8988T (cell line): ENCODE measurements around the gene SBF2.
"Not testable (repeated sequence)": the region's sequence is repeated elsewhere in the genome, so short reads cannot be mapped to it uniquely, and the experiment has no call there.

Source experiments
- DNase-seq: peaks from one replicate; pipeline ENCODE4 v3.0.0; 2011

SBF2 gene

DNA sequence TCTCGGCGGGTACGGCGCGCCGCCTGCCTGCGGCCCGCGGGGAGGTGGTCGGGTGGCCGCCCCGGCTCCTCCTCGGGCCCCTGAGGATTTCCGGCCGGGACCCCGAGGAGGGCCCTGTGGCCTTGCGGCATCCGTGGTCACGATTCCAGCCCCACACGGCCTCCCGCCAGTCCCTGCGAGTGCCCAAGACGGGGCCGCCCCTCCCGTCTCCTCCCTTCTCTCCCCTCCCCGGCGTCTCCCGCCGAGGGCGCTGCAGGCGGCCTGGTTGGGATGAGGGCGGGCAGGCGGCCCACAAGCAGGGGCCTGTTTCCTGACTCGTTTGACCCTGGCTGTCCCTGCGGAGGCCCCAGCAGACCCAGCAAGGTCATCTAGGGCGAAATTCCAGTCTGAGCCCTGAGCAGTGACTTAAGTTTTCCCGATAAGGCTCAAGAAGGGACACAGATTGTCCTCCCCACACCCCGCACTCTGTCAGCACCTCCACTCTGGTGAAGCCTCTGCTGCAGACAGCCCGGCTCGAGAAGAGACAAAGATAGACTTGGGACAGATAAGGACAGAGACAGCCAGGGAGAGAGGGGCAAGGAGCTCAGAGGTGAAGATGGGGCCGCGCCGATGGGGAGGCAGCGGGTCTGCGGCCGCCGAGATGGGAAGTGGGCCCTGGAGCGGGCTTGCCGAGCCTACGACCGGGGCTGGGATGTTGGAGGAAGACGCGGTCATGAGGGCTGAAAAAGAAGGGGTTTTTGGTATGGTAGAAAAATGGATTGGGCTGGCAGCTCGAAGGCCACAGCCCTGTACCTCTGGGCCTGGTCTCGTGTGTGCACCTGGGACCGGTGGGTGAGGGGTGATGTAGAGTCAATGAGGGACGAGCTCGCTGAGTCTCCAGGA is 535.1 kb downstream of the SBF2 start:
- peak; percentile 74 for DNase-seq

DNA sequence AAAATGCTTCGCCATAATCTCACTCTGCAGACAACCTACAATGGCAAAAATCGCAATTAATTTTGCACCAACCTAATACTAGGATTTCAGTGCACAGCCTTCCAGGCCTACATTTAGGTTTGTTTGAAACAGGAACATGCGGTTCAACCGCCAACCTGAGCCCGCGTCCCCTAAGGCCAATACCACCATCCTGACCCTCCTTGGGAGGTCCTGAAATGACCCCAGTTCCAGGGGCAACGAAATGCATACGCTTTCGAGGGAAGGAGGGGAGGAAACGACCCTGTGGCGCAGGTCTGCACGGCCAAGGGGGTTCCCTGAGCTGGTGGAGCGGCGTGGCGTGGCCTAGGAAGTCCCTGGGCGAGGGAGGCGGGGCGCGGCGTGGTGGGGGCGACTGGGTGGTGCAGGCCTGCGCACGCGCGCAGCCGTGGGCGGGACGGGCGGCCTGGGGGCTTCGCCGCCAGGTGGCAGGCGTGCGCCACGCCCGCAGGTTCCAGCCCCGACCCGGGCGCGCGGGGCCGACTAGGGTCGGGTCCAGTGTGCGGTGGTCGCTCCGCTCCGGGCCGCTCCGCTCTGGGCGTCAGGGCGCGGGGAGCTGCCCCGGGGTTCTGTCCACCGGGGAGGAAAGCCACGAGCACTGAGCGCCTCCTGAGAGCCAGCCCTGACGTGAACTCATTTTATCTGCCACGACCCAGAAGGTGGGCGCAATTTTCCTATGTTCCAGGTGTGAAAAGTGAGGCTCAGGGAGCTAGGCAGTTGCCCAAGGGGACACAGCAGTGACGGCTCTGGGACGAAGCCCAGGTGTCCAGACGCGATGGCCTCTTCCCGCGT is 536.0 kb downstream of the SBF2 start:
- peak; percentile 97 for DNase-seq

DNA sequence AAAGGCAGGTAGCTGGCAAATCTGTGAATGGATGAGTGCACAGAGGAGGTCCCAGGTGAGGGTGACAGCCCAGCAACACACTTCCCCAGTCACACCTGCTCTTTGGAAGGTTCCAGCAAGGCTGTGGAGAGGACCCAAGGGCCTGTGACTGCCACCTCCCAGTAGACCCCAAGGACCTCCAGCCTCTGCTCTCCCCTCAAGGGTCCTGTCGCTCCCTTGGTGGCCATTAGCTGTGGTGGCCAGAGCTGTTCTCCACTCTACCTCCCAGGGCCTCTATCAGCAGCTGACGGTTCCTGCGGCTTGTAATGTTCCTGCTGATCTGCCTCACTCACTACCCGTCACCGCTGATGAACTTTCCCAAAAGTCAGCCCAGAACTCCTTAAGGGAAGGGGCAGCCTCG is 537.1 kb downstream of the SBF2 start:
- DNase-seq = no peak

DNA sequence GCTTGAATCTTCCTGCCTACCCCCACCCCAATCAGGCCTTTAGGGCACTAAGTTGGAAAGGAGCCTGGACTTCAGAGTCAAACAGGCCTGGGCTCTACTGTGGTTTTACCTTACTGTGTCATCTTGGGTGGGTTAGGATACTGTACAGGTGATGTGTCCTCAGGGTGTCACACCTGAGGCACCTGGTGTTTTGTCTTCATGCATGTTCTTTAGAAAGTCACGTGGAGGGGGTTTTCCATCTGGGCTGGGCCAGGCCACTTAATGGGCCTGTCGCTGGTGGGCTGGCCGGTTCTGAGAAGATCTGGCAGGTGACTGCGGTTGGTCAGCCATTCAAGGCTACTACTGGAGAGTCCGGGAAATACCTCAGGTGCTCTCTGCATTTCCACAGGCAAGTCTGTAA is 537.6 kb downstream of the SBF2 start:
- DNase-seq = no peak

DNA sequence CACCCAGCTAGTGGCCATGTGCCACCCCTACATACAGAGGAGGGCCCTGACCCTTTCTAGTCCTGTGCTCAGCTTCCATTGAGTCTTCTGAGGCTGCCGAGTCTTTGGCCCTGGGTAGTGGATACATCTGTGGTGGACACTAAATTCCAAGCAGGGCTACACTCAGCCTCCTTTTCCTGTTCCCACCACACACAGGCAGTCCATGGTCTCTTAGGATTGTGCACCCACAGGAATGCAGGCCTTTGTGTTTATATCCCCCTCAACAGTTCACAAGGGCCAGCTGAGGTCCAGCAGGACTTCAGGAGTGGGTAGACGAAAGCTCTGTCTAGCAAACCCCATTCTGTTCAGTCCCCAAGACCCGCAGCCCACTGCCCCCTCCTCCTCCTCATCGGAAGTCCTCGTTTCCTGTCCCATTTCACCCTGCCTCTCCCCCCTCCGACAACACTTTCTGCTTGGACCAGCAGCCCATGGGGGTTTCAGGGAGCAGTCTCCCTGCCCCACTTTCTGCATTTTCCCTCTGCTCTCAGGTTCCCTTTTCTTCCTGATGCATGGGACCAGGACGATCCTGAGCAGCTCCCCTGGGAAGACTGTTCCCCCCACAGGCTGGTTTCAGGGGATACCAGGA is 538.3 kb downstream of the SBF2 start:
- no peak for DNase-seq

DNA sequence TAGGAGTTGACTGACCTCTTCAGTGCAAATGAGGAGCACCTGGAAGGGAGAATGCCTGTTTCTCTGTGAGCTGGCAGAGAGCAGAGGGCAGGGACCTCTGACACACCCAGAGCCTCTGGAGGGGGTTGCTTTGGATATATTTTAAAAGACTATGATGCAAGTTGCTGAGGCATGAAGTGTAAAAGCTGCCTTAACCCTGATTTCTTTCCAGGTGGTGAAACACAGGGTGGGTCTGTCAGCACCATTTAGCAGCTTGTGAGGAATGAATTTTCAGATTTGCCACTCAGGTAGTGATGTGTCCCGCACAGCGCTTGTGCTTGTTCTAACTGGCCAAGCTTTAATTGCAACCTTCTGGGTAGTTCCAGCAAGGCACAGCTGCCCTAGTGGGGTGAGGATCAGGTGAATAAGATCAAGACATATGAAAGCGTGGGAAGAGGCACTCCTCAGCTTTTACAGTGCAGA is 540.0 kb downstream of the SBF2 start:
- DNase-seq = no peak

DNA sequence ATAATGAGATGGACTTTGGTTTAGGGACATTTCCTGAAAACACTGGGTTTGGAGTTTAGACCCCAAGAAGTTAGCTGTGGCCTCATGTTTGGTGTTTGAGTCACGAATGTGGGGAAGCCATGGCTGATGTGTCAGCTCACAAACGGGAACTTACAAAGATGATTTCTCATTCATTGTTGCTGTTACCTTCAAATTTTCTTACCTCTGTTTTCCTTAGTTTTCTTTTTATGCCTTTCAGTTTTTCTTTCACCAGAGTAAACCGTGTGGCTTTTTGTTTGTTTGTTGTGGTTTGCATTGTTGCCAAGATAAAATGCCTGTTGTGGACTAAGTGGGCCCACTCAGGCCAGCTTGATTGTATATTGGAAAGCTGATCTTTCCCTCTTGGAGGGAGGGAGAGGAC is 541.0 kb downstream of the SBF2 start:
- DNase-seq = no peak

DNA sequence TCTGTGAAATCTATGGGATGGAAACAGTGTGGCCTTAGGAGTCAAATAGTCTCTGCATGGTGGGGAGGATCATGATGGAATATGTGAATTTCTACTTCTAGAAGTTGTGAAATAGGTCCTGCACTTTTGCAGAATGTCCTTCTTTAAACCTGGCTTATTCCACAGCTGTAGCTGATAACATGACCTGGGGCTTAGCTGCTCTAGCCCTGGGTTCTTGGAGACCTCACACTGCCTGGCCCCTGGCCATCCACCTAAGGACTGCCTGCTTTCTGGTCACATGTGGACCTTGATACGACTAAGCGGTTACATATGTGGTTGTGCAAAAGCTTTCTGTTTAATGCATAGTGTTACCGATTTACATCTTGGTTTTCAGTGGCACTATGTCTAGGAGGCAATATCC is 541.9 kb downstream of the SBF2 start:
- no peak for DNase-seq

DNA sequence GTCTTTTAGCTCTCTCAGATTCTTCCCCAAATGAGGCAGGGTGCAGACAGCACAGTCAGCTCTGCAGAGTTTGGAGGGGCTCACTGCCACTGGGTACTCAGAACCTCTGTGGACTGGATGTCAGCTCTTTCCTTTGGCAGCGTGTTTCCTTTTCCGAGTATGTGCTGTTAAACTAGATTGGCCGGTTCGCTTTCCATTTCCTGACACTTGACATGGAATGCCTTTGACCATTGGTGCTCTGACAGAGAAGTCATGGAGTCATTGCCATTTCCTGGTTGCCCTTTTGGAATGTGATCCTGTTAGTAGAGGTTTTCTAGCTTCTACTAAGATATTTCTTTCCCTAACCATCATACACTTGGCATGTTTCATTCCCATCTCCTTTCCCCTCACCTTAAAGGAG is 543.5 kb downstream of the SBF2 start:
- DNase-seq = no peak

DNA sequence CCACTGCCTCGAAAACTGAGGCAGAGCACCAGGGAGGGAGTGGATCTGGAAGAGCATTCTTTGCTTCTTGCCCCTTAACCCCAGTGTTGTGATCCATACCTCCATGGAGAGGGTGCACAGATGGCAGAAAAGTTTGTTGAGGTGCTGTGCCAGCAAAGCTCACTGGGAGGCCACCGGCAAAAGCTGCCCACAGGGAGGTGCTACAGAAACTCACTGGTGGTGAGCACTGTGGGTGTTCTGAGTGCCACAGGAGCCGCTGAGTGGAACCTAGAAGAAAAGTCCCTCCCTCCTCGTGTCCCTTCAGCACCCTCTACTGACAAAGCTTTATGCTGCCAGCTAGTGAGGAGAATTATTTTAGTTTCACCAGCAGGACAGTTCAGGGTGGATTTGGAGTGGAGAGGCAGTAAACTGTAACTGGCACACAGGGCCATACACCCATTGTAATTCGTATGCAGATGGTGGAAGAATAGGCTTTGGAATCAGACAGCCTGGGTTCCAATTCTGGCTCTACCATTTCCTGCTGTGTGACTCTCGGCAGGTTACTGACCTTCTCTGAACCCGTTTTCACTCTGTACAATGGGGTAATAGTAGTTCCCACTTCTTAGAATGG is 545.6 kb downstream of the SBF2 start:
- no peak for DNase-seq

DNA sequence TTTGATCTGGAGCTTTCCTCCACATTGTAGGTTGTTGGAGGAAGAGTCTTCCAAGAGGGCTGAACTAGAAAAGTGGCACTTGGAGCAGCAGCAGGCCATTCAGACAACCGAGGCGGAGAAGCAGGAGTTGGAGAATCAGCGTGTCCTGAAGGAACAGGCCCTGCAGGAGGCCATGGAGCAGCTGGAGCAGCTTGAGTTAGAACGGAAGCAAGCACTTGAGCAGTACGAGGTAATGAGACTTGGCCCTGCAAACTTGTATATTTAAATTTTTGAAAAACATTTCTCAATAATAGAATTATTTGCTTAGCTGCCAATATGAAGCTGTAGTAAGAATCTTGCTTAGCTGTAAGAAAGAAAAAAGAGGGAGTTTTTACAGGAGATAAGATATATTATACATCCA is 546.2 kb downstream of the SBF2 start:
- DNase-seq = no peak

DNA sequence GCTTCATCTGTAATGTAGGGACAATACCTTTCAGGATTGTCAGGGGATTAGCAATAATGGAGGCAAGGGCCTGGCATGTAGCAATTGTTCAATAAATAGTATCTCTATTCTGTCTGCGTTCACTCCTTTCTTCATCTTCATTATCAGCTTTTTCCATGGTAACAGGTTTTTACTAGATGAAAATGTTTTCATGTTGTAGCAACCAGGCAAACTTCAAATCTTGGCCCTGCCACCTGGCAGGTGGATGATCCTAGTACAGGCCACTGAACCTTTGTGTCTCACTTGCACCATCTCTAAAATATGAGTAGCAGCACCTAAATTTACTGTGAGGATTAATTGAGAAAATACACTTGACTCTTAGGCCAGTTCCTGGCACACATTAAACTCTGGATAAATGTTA is 546.8 kb downstream of the SBF2 start:
- no peak for DNase-seq

DNA sequence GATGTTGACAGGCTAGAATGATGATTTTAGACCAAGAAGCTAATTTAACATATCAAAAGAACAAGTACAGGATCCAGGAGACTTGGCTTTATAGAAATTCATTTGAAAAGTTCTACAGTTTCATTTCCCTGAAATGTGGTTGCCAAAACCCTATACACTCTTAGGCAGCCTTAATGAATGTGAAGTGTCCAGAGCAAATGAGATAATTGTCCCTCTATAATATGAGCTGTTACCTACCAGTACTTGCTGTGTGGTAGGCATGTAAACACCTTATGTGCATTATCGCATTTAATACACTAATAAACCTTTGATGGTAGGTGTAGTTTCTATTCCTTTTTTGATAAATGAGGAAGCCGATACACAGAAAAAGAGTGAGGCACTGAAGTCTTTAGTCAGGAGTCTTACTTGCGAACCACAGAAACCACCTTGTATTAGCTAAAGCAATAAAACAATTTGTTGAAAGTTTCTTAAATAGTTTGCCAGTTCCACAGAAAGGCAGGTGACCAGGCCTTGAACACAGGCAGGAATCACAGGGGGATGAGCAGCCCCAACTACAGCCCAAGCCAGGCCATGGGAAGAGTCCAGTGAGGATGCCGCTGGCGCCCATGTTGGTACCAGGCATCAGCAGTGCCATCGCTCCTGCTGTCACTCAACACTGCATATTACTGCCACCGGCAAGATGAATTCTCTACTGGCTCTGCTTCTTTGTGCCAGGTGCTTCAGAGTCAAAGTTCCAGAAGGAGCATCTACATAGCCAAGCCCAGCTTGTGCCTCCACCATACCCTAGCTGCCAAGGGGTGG is 548.4 kb downstream of the SBF2 start:
- no peak for DNase-seq

DNA sequence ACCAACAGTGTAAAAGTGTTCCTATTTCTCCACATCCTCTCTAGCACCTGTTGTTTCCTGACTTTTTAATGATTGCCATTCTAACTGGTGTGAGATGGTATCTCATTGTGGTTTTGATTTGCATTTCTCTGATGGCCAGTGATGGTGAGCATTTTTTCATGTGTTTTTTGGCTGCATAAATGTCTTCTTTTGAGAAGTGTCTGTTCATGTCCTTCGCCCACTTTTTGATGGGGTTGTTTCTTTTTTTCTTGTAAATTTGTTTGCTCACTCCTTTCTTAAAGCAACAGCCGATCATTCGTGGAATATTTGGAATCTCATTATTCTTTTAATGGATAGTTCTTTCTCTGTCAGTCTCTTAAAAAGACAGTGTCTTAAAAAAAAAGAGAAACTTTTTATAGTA is 550.5 kb downstream of the SBF2 start:
- DNase-seq = not testable (repeated sequence)

DNA sequence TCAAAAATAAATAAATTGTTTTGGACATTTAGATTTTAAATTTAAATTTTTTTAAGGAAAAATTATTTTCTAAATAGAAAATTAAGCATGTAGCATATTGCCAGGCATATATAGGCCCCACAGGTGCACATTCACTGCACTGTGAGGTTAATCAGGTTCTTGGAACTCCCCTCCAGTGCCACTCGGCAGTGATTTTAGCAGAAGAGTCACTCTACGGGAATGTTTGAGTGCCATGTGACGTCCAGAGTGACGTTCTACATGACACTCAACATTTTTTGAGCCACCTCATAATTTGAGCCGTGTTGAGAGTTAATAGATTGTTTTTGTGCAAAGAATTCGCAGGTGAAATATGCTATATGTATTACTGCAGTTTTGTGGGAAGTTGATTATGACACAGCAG is 552.8 kb downstream of the SBF2 start:
- DNase-seq = no peak

DNA sequence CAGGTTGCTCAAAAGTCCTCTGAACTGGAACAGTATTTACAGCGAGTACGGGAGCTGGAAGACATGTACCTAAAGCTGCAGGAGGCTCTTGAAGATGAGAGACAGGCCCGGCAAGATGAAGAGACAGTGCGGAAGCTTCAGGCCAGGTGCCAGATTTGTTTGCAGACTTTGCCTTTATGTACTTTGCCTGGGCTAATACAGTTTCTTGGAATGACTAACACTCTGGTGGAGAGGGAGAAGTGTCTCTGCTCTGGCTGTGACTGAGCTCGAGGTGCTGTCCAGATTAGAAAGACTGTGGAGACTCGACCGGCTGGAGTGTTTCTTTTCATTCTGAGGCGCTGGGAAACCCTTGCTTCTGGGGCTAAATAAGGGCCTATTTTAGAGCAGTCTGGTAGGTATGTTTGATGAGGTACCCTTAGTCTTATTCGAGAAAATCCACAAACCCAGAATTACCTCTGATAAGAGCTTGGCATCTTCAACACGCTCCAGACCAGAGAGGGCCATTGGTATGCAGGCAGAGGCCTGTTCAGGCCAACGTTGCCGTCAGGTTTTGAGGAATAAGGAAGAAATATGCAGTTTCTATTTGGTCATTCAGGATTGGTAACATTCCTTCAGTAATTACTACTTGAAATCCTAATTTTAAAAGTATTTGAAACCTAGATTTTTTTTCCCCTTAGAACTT is 553.7 kb downstream of the SBF2 start:
- DNase-seq = no peak

DNA sequence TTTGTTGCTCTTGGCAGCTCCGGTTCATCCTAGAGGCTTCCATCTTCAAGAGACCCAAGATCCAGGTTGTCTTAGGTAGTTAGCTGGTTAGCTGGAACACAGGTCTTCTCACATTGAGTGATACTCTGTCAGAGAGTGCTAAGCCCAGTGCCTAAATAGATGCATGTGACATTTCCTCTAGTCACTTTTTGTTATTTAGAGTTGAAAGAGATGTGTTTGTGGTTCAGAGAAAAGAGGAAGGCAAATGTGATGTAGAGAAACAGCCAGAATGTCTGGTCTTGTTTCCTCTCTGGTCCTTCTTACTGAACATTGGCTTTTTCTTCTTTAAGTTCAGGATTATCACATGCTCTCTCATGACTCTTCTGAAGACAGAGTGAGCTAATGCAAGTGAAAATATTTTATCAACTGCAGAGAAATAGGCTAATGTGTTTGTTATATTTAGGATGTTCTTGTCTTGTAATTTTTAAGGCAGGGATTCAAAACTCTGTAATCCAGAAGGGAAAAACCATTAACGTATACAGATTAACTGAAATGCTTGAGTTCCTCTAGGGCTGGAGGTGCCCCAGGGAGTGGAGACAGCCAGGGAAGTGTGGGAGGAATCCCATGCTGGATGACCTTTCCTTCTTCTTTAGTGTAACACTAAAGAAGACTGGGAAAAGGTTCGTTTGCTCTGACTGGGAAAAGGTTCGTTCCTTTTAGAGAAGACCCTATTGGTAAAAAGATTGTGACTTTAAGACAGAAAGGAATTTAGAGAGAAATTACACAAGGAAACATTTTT is 554.7 kb downstream of the SBF2 start:
- no peak for DNase-seq

DNA sequence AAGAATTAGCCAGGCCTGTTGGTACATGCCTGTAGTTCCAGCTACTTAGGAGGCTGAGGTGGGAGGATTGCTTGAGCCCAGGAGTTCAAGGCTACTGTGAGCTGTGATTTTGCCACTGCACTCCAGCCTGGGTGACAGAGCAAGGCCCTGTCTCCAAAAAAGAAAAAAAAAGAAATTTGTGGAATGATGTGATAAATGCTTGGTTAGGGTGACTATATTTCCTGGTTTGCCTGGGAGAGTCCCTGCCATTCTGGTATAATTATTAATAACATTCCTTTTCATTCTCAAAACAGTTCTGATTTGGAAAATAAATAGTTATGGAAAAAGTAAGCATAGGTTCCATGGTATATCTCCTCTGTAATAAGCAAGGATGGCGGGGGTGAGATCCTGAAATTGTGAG is 555.3 kb downstream of the SBF2 start:
- DNase-seq = no peak

DNA sequence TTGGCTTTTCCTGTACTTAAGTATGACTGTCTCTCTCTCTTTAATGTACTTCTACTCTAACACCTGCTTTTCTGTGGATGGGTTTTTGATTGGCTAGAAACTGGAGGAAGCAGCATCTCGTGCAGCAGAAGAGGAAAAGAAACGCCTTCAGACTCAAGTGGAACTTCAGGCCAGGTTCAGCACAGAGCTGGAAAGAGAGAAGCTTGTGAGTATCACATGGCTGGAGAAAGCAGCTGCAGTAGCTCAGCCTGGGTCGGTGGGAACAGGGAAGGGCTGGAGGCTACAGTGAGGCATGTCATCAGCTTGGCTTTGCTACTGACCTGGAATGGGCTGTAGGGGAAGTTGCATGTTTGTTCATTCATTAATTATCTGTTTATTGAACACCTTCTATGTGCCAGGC is 555.9 kb downstream of the SBF2 start:
- DNase-seq = no peak

DNA sequence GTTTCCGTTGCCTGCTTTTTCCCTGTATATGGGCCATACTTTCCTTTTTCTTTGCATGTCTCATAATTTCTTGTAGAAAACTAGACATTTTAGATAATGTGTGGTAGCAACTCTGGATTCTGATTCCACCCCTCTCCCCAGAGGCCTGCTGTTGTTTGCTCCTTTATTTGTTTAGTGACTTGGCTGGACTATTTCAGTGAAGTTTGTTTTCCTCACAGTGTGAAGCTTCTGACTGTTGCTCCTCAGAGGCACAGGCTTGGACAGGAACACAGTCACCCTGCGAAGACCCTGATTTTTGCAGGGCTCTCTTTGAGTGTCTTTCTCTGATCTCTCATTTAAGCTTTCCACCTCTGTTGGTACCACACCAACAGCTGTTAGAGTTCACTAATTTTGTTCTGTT is 557.7 kb downstream of the SBF2 start:
- no peak for DNase-seq

DNA sequence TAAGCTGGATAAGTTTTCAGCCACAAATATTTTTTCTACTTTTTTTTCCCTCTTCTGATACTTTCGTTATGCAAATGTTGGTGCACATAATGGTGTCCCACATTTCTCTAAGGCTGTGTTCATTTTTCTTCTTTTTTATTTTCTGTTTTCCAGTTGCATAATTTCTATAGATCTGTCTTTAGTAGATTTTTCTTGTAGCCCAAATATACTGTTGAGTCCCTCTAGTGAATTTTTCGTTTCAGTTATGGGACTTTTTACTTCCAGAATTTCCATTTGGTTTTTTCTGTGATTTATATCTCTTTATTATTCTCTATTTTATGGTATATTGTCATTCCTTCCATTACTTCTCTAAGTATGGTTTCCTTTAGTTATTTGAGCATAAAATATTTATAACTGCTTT is 558.1 kb downstream of the SBF2 start:
- no peak for DNase-seq
